K562 (cell line): ENCODE measurements around the gene PLCL1. TPM values are rescaled to one million over a fixed set of nuclear protein-coding genes. Genes with fewer than 3 reads are reported as not detected.
A peak's percentile ranks its signal among the peaks of the same experiment; 100 is the strongest.

Experiments
- ATAC-seq: fragments of 200-7000 bp; cut with Tn5 transposase; 3 replicates; pipeline ENCODE4 v1.9.1; 2020; ENCODE audit warnings: moderate library complexity
- BruUV-seq: library from RNA; stranded (reverse); fragments of 400-500 nt; replicated peaks from 2 replicates; lab custom pipeline; 2021; lab: Mats Ljungman, UMichigan
- CTCF ChIA-PET: fragments of 300-600 bp; formaldehyde crosslinking; extraction: SDS; loops from one replicate; lab custom pipeline; 2021; ENCODE audit warnings: low intra/inter-chr PET ratio; lab: Yijun Ruan, JAX
- POLR2A ChIA-PET: fragments of 300-600, 350-650 bp; sonication (Branson Sonifier 250); formaldehyde crosslinking; extraction: SDS; loops from one replicate; lab custom pipeline; 2021; ENCODE audit warnings: antibody characterized with exemption, inconsistent platforms; lab: Yijun Ruan, JAX
- DNase-seq, 4 experiments: peaks; one replicate each; pipeline versions ENCODE4 v3.0.0 to v3.0.0-alpha.2; 2011 to 2018; ENCODE audit warnings: low spot score in 3 of 4, mixed read lengths in 3 of 4; ENCODE audit errors: extremely low read depth in 1 of 4
- FAIRE-seq: peaks from 2 replicates; lab custom pipeline; 2011; peaks lifted over from hg19 to GRCh38; lab: Jason Lieb, UNC
- H2AFZ ChIP-seq: 2 replicates; pipeline ENCODE4 v1.6.0; 2011; ENCODE audit warnings: low read depth, low read length, control low read depth, inconsistent platforms
- H3K27ac ChIP-seq: fragments of 200-600 bp; 3 replicates; pipeline ENCODE4 v1.8.0; 2011; ENCODE audit warnings: low read depth, mild to moderate bottlenecking, control low read depth, inconsistent platforms, low read length, moderate library complexity, mixed read lengths; ENCODE audit errors: extremely low read depth
- H3K27me3 ChIP-seq, 2 experiments: fragments of 300-600 bp in 1 of 2; 2 replicates in 1 of 2; 3 replicates in 1 of 2; pipeline versions ENCODE4 v1.6.0 to v1.8.0; 2011; ENCODE audit warnings: inconsistent platforms in 2 of 2, low read length in 2 of 2, mild to moderate bottlenecking in 1 of 2, mixed read lengths in 1 of 2, moderate library complexity in 1 of 2; ENCODE audit not compliant: control insufficient read depth in 2 of 2, insufficient read depth in 2 of 2
- H3K36me3 ChIP-seq: fragments of 300-600 bp; 3 replicates; pipeline ENCODE4 v1.8.0; 2011; ENCODE audit warnings: mild to moderate bottlenecking, low read length, inconsistent platforms; ENCODE audit not compliant: control insufficient read depth, insufficient read depth
- H3K4me1 ChIP-seq, 2 experiments: fragments of 200-600 bp in 1 of 2; replicated peaks in 1 of 2; 2 replicates in 1 of 2; 3 replicates in 1 of 2; pipeline versions ENCODE4 v1.5.1 to v1.8.0; 2011; ENCODE audit warnings: inconsistent platforms in 2 of 2, low read length in 2 of 2, mild to moderate bottlenecking in 1 of 2, mixed read lengths in 1 of 2, moderate library complexity in 1 of 2; ENCODE audit not compliant: control insufficient read depth in 2 of 2, insufficient read depth in 2 of 2
- H3K4me2 ChIP-seq: 2 replicates; pipeline ENCODE4 v1.6.1; 2011; ENCODE audit warnings: low read length, control low read depth, inconsistent platforms, mixed read lengths; ENCODE audit not compliant: insufficient read depth
- H3K4me3 ChIP-seq: fragments of 200-600 bp; sonication (generic), shearing (Covaris generic); 2 replicates; pipeline ENCODE4 v1.5.1; 2016; ENCODE audit warnings: control low read depth, inconsistent platforms
- H3K79me2 ChIP-seq: fragments of 200-600 bp; 3 replicates; pipeline ENCODE4 v1.8.0; 2011; ENCODE audit warnings: low read length, inconsistent platforms; ENCODE audit not compliant: control insufficient read depth, insufficient read depth
- H3K9ac ChIP-seq, 2 experiments: 2 replicates each; pipeline versions ENCODE4 v1.6.0 to v1.6.1; 2011; ENCODE audit warnings: low read depth in 2 of 2, low read length in 2 of 2, control low read depth in 1 of 2, inconsistent platforms in 1 of 2, mild to moderate bottlenecking in 1 of 2, mixed read lengths in 1 of 2; ENCODE audit not compliant: insufficient read depth in 1 of 2
- H3K9me1 ChIP-seq: one replicate; pipeline ENCODE4 v1.6.0; 2011; ENCODE audit warnings: inconsistent platforms, mild to moderate bottlenecking, low read length, moderate library complexity; ENCODE audit not compliant: control insufficient read depth, insufficient read depth
- H3K9me3 ChIP-seq: replicated peaks from 2 replicates; pipeline ENCODE4 v1.5.1; 2011; ENCODE audit warnings: low read depth, low read length, inconsistent platforms; ENCODE audit not compliant: control insufficient read depth, insufficient read depth
- H4K20me1 ChIP-seq: replicated peaks from 2 replicates; pipeline ENCODE4 v1.6.1; 2011; ENCODE audit warnings: low read length, inconsistent platforms, mixed read lengths; ENCODE audit not compliant: control insufficient read depth, insufficient read depth
- ASH1L ChIP-seq: fragments of 450-650 bp; IDR thresholded peaks from 2 replicates; pipeline ENCODE4 v1.6.1; 2018; ENCODE audit warnings: borderline replicate concordance, mild to moderate bottlenecking, low read depth; ENCODE audit not compliant: partially characterized antibody
- CBX3 ChIP-seq, 2 experiments: IDR thresholded peaks; 1 replicate in 1 of 2; 2 replicates in 1 of 2; pipeline ENCODE4 v1.6.1; 2012; ENCODE audit warnings: inconsistent platforms in 2 of 2, low read length in 2 of 2, borderline replicate concordance in 1 of 2, control low read depth in 1 of 2
- ETV5 ChIP-seq: sonication (generic); formaldehyde crosslinking; IDR thresholded peaks from 2 replicates; pipeline ENCODE4 v1.4.0; 2020; ENCODE audit warnings: low read depth, mild to moderate bottlenecking, missing genetic modification reagents
- GTF3C2 ChIP-seq: IDR thresholded peaks from 3 replicates; pipeline ENCODE4 v1.6.1; 2011; ENCODE audit warnings: borderline replicate concordance, mild to moderate bottlenecking, moderate library complexity; ENCODE audit not compliant: insufficient read length; ENCODE audit errors: extremely low read depth
- MAFG ChIP-seq: fragments of 450-650 bp; conservative IDR thresholded peaks from 2 replicates; pipeline ENCODE4 v1.6.1; 2016; ENCODE audit warnings: missing genetic modification characterization, missing compliant biosample characterization
- MCM7 ChIP-seq, 2 experiments: fragments of 450-650 bp; IDR thresholded peaks; 2 replicates each; pipeline ENCODE4 v1.6.1; 2016 to 2018
- PYGO2 ChIP-seq: fragments of 450-650 bp; IDR thresholded peaks from 2 replicates; pipeline ENCODE4 v1.6.1; 2016; ENCODE audit warnings: mild to moderate bottlenecking, missing genetic modification characterization, moderate library complexity, missing compliant biosample characterization
- ZEB2 ChIP-seq: fragments of 450-650 bp; IDR thresholded peaks from 2 replicates; pipeline ENCODE4 v1.6.1; 2016
- ZNF224 ChIP-seq: sonication (generic); formaldehyde crosslinking; IDR thresholded peaks from 2 replicates; pipeline ENCODE4 v1.8.0; 2022; ENCODE audit warnings: mild to moderate bottlenecking, missing genetic modification reagents
- ZNF311 ChIP-seq: fragments of 250-450 bp; sonication (Bioruptor Pico); IDR thresholded peaks from 2 replicates; pipeline ENCODE4 v1.4.0; 2020; ENCODE audit warnings: mild to moderate bottlenecking, moderate library complexity
- WGBS: fragments of 100-300 bp; shearing (Covaris generic); methylation state at CpG from one replicate; pipeline ENCODE4 v1.1.6; 2016; ENCODE audit warnings: low coverage, mixed read lengths; ENCODE audit not compliant: insufficient coverage; ENCODE audit errors: missing lambda C conversion rate; 5-methylcytosine and 5-hydroxymethylcytosine counted together
- in situ Hi-C: fragments of 300-500 bp; cut with MboI; formaldehyde crosslinking; loops from 4 replicates; pipeline ENCODE4 v1.15.0; 2018; ENCODE audit warnings: inconsistent platforms, mixed read lengths
- intact Hi-C: fragments of 100-400 bp; cut with micrococcal nuclease; formaldehyde crosslinking; loops from 2 replicates; pipeline ENCODE4 v1.14.2; 2022
- polyA plus RNA-seq, 8 experiments: library from polyadenylated mRNA; depleted of rRNA in 4 of 8; stranded (reverse) in 5 of 8; unstranded in 3 of 8; fragments of >200 nt; fragmentation: Nextera tagmentation in 2 of 8; fragmentation: Illumina TruSeq in 1 of 8; extraction: Ambion mirVana in 2 of 8; extraction: Trizol in 1 of 8; gene quantifications; 2 replicates each; pipeline versions ENCODE4 v1.2.1 to v1.2.3, GENCODE V29; 2011 to 2014; ENCODE audit warnings: inconsistent platforms in 1 of 8, missing spikeins in 1 of 8
- total RNA-seq, 7 experiments: library from RNA; depleted of rRNA in 6 of 7; stranded (reverse); fragments of >200 nt in 6 of 7; fragmentation: Illumina TruSeq in 2 of 7; extraction: Trizol in 2 of 7; gene quantifications; 2 replicates each; pipeline versions ENCODE4 v1.2.1 to v1.2.3, GENCODE V29; 2011 to 2021; ENCODE audit warnings: low replicate concordance in 1 of 7

PLCL1 gene
- total and polyA plus RNA-seq, 9 of the 15 experiments (the other 6 are each of a cell fraction or from before 2014, with no cell fraction given), result 2.0 to 17.7 (median 8.6) TPM

- H3K79me2 ChIP-seq, result peaks cover 53% of the 10 kb centered on the region; the same call in 2 of the 3 replicates
- H3K4me1 ChIP-seq, result peaks cover 0 to 2% of the 10 kb centered on the region in 2 experiments; a peak in 1 of 5 replicates
- 0 out of 3 replicates have a peak, but pooled peaks cover 2% of the 10 kb centered on the region for H3K36me3 ChIP-seq
- no peak overlapping the region for H2AFZ ChIP-seq
- H3K9me3 ChIP-seq, result peaks cover 4% of the 10 kb centered on the region
- no peaks in the 10 kb centered on the region for H3K9me1 ChIP-seq
- H3K27me3 ChIP-seq, result no peaks in the 10 kb centered on the region
- H4K20me1 ChIP-seq, result no peaks in the 10 kb centered on the region
- FAIRE-seq, result no peak
- H3K27ac ChIP-seq, result no peak overlapping the region
- ChIA-PET POLR2A (no interaction called here), CTCF (no interaction called here)
- no peak overlapping the region for H3K4me2 ChIP-seq
- no peak for TF ChIP-seq ASH1L
- no peak for TF ChIP-seq ZNF311 (CRISPR knock-in tag)
- peak; percentile 100 for TF ChIP-seq ZNF224
- TF ChIP-seq ZEB2, result no peak
- TF ChIP-seq MAFG (tag), result no peak
- peak in 1 of 2 experiments; percentile 57; a peak in 1 of 3 replicates for TF ChIP-seq CBX3 (IDR thresholded peaks at IDR 0.05; ENCODE audit: borderline replicate concordance in 1 of 2, low read length in 2 of 2)
- TF ChIP-seq MCM7 (IDR thresholded peaks at IDR 0.05), result no peak
- TF ChIP-seq ETV5, result no peak
- no peak overlapping the region for H3K9ac ChIP-seq
- H3K4me3 ChIP-seq, result no peak overlapping the region
- no TSS peak for BruUV-seq
- no peak for DNase-seq
- in situ Hi-C loops (no loop called here), intact Hi-C loops (no loop called here)
- no peak for ATAC-seq
Observed at GRCh38 chr2:198012025-198012424, 207.6 kb downstream of the PLCL1 start.

- ChIA-PET CTCF (no interaction called here), POLR2A (no interaction called here)
- Histone ChIP-seq H2AFZ (no peak overlapping the region), H3K27me3 (no peaks in the 10 kb centered on the region), H3K9me1 (no peaks in the 10 kb centered on the region), H3K4me3 (no peak overlapping the region), H3K4me2 (no peak overlapping the region), H3K4me1 (peaks cover 0 to 2% of the 10 kb centered on the region in 2 experiments; a peak in 1 of 5 replicates), H3K36me3 (0 out of 3 replicates have a peak, but pooled peaks cover 2% of the 10 kb centered on the region), H3K79me2 (peaks cover 32% of the 10 kb centered on the region; the same call in 2 of the 3 replicates), H3K9me3 (peaks cover 4% of the 10 kb centered on the region), H3K9ac (no peak overlapping the region; a peak in 1 of 4 replicates), H3K27ac (no peak overlapping the region), H4K20me1 (no peaks in the 10 kb centered on the region)
- 51% methylated on average over 4 of the region's 4 CpGs for WGBS
- intact Hi-C loops (no loop called here), in situ Hi-C loops (no loop called here)
- no peak for DNase-seq
- no peak for FAIRE-seq
- ATAC-seq, result no peak
- TF ChIP-seq GTF3C2 (no peak), PYGO2 (tag) (no peak)
- BruUV-seq, result no TSS peak
Observed at GRCh38 chr2:198016243-198016642, 211.8 kb downstream of the PLCL1 start.
